RWPE1 (cell line): Measurements from ENCODE around the gene SLC27A1.

ENCODE experiments used
- CTCF ChIA-PET: fragments of 350-600 bp; sonication (Branson Sonifier 250); formaldehyde crosslinking; extraction: SDS; loops from one replicate; lab custom pipeline; 2021; lab: Yijun Ruan, JAX
- POLR2A ChIA-PET: fragments of 400-600 bp; formaldehyde crosslinking; extraction: SDS; loops from one replicate; lab custom pipeline; 2020; ENCODE audit warnings: antibody characterized with exemption; ENCODE audit not compliant: low non-redundant PET; lab: Yijun Ruan, JAX
- DNase-seq: peaks from one replicate; pipeline ENCODE4 v3.0.0; 2012; ENCODE audit warnings: low spot score
- H3K27ac ChIP-seq: fragments of 450-650 bp; 2 replicates; pipeline ENCODE4 v1.5.1; 2017
- TF ChIP-seq, protein P1 (sequence below): fragments of 450-650 bp; conservative IDR thresholded peaks from 2 replicates; pipeline ENCODE4 v1.5.1; 2017; ENCODE audit warnings: low read depth, mild to moderate bottlenecking

Gene SLC27A1

DNA sequence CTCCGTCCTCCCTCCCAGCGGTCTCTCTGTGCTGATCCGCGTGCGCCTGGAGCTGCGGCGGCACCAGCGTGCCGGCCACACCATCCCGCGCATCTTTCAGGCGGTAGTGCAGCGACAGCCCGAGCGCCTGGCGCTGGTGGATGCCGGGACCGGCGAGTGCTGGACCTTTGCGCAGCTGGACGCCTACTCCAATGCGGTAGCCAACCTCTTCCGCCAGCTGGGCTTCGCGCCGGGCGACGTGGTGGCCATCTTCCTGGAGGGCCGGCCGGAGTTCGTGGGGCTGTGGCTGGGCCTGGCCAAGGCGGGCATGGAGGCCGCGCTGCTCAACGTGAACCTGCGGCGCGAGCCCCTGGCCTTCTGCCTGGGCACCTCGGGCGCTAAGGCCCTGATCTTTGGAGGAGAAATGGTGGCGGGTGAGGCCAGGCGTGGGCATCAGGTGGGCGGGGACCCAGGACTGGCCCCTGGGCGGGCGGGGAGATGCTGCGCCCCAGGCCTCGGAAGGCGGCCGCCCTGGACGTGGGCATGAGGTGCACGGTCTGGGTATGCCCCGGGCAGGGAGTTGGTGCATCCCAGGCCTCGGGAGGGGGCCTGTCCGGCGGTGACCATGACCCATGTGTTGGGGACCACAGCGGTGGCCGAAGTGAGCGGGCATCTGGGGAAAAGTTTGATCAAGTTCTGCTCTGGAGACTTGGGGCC, 16.4 kb downstream of the SLC27A1 start:
- TF ChIP-seq, protein P1, sequence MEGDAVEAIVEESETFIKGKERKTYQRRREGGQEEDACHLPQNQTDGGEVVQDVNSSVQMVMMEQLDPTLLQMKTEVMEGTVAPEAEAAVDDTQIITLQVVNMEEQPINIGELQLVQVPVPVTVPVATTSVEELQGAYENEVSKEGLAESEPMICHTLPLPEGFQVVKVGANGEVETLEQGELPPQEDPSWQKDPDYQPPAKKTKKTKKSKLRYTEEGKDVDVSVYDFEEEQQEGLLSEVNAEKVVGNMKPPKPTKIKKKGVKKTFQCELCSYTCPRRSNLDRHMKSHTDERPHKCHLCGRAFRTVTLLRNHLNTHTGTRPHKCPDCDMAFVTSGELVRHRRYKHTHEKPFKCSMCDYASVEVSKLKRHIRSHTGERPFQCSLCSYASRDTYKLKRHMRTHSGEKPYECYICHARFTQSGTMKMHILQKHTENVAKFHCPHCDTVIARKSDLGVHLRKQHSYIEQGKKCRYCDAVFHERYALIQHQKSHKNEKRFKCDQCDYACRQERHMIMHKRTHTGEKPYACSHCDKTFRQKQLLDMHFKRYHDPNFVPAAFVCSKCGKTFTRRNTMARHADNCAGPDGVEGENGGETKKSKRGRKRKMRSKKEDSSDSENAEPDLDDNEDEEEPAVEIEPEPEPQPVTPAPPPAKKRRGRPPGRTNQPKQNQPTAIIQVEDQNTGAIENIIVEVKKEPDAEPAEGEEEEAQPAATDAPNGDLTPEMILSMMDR: no peak
- CTCF ChIA-PET: no interaction called here
- POLR2A ChIA-PET: no interaction called here
- no peak overlapping the region for H3K27ac ChIP-seq
- no peak for DNase-seq

DNA sequence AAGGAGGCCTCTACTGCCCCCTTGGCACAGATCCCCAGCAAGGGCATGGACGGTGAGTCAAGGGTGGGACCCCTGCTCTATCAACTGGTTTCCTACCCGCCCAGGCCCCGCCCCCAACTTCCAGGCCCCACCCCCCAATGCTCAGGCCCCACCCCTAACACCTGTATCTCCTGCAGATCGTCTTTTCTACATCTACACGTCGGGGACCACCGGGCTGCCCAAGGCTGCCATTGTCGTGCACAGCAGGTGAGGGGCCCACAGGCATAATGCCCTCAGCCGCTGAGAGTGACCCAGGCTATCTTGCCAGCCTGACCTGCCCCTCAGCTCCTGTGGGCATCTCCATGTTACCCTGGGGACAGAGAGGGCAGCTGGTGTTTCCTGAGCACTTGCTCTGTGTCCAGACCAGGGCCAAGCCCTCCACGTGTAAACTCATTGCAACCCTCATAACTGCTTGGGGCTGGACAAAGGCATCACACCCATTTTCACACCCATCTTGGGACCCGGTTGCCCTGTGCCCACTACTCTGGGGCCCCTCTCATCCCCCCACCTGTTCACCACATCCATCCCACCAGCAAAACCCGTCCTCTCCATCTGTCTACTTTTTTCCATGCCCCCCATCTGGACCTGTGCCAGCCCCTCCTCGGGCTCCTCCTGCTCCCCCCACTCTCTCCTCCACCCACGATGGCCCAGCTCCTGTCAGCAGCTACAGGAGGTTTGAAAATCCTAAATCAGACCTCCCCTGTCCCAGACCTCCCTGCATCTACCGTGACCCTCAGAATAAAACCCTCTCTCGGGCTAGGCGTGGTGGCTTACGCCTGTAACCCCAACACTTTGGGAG, 17.2 kb downstream of the SLC27A1 start:
- POLR2A ChIA-PET: no interaction called here
- TF ChIP-seq, protein P1: no peak
- CTCF ChIA-PET: interaction anchor here (1.2 kb wide), 1 partner anchor 8 kb away, joined by 12 read pairs; no protein-coding TSS in a partner anchor
- H3K27ac ChIP-seq: peak overlapping the region; percentile 29; the same call in 1 of the 2 replicates
- no peak for DNase-seq

DNA sequence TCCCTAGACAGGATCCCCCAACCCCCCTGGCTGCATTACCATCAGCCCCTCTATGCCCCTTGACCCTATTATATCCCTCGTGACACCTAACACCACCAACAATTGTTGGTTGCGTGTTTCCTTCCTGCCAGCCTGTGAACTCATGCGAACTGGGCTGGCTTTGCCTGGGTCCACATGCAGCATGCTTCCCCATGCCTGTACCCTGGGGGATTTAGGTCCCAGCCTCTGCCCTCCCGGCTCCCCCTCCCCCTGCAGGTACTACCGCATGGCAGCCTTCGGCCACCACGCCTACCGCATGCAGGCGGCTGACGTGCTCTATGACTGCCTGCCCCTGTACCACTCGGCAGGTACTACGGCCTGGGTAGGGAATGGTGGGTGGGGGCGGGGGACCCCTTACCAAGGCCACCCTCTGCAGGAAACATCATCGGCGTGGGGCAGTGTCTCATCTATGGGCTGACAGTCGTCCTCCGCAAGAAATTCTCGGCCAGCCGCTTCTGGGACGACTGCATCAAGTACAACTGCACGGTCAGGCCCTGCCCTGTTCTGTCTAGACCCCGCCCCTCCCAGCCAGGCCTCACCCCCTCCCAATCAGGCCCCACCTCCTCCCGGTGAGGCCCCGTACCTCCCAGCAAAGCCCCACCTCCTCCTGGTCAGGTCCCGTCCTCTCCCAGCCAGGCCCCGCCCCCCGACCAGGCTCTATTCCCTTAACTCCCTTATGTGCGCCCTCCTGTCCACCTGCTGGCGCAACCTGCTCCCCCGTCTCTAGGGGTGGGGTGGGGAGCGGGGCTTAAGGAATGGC, 18.5 kb downstream of the SLC27A1 start:
- DNase-seq: peak; percentile 55
- H3K27ac ChIP-seq: peak overlapping the region; percentile 29
- ChIA-PET CTCF (interaction anchor here (1.2 kb wide), 1 partner anchor 7 kb away, joined by 12 read pairs; no protein-coding TSS in a partner anchor), POLR2A (no interaction called here)
- TF ChIP-seq, protein P1: no peak

DNA sequence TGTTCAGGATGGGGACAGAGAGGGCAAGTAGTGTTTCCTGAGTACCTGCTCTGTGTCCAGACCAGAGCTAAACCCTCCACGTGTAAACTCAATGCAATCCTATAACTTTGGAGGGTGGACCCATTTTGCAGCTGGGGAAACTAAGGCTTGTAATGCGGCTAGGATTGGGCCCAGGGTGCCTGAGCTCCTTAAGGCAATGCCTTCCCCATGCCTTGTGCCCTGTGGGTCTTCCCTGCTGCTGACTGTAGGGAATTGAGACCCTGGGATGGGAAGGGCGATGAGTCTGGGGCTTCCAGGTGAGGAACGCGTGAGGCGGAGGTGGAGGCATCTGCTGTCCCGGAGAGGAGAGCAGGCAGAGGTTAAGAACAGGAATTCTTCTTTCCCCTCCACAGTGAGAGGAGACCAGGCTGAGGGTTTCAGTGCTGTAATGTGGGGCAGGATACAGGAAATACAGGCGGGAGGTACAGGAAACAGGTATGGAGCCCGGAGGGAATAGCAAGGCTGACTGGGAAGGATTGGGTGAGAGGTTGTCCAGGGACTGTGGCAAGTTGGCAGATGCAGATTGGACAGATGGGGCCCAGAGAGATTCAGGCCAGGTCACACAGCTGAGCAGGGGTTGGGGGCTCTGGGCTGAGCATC, 19.2 kb downstream of the SLC27A1 start:
- H3K27ac ChIP-seq: peak overlapping the region; percentile 29
- CTCF ChIA-PET: no interaction called here
- POLR2A ChIA-PET: no interaction called here
- DNase-seq: no peak
- TF ChIP-seq, protein P1: no peak

DNA sequence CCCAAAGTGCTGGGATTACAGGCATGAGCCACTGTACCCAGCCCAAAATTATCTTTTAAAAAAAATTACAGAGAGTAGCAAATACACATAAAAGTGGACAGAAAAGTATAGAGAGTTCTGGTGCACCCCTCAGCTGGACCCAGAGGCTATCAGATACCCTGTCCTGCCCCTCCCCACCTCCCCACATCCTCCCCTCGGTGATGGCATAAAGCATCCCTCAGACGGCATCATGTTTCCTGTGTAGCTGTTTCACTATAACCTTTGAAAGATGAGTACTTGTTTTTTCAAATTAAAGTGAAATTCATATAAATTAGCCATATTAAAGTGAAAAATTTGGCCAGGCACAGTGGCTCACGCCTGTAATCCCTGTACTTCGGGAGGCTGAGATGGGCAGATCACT, 20.1 kb downstream of the SLC27A1 start:
- ChIA-PET CTCF (interaction anchor here (0.7 kb wide), 1 partner anchor 116 kb away, joined by 4 read pairs; no protein-coding TSS in a partner anchor), POLR2A (no interaction called here)
- peak overlapping the region; percentile 29 for H3K27ac ChIP-seq
- TF ChIP-seq, protein P1: no peak
- no peak for DNase-seq
